Left lung (tissue), 10 donors: ENCODE measurements around the gene C22orf23. TPM values are rescaled to one million over a fixed set of nuclear protein-coding genes. Genes with fewer than 3 reads are reported as not detected.

Experiments used
- ATAC-seq: fragments of 200-7000 bp; cut with Tn5 transposase; one replicate; pipeline ENCODE4 v1.9.1; 2020; ENCODE audit warnings: moderate library complexity
- DNase-seq, 4 donors: peaks; one replicate each; pipeline ENCODE4 v3.0.0-alpha.2; 2013 to 2020
- H3K27ac ChIP-seq, 2 donors: fragments of 200-600 bp; sonication (generic) in 1 of 2; one replicate each; pipeline versions ENCODE4 v1.5.0 to v1.8.0; 2020 to 2021
- H3K27me3 ChIP-seq, 2 donors: fragments of 200-600 bp; sonication (generic) in 1 of 2; one replicate each; pipeline versions ENCODE4 v1.5.0 to v1.8.0; 2020 to 2021
- H3K36me3 ChIP-seq, 2 donors: fragments of 200-600 bp; sonication (generic) in 1 of 2; one replicate each; pipeline versions ENCODE4 v1.5.0 to v1.8.0; 2020 to 2021
- H3K4me1 ChIP-seq, 2 donors: fragments of 200-600 bp; one replicate each; pipeline ENCODE4 v1.8.0; 2021
- H3K4me3 ChIP-seq, 2 donors: fragments of 200-600 bp; sonication (generic) in 1 of 2; one replicate each; pipeline versions ENCODE4 v1.5.0 to v1.8.0; 2020 to 2021; ENCODE audit warnings: mild to moderate bottlenecking in 1 of 2
- H3K9me3 ChIP-seq, 2 donors: fragments of 200-600 bp; sonication (generic) in 1 of 2; one replicate each; pipeline versions ENCODE4 v1.5.0 to v1.8.0; 2020 to 2021
- intact Hi-C, 2 donors: fragments of 100-400 bp; cut with DNase I; formaldehyde crosslinking; loops; one replicate each; pipeline versions ENCODE4 v1.11.2 to v1.14.2; 2022
- polyA plus RNA-seq, 6 donors: library from polyadenylated mRNA; unstranded; fragments of 120-200 nt; gene quantifications; one replicate each; pipeline ENCODE4 v1.2.1, GENCODE V29; 2013; ENCODE audit not compliant: insufficient read length in 6 of 6
- total RNA-seq, 2 donors: library from RNA; stranded (reverse); fragmentation: NEBNext Ultra II Directional; extraction: Animal tissue kit (Norgen Biotek cat#: 25700); gene quantifications; one replicate each; pipeline ENCODE4 v1.2.1, GENCODE V29; 2021
- TF ChIP-seq, protein P1 (sequence below), 2 donors: fragments of 200-600 bp; sonication (generic) in 1 of 2; IDR thresholded peaks; one replicate each; pipeline versions ENCODE4 v1.5.0 to v1.8.0; 2021; ENCODE audit warnings: antibody characterized with exemption in 2 of 2
- donor health status: DM: no; HTN: yes; CAD: no.
- donor health status: DM: no; HTN: no; CAD: no.

The C22orf23 gene
- total and polyA plus RNA-seq, 8 donors = 0.26 to 7.2 (median 4.2) TPM

DNA sequence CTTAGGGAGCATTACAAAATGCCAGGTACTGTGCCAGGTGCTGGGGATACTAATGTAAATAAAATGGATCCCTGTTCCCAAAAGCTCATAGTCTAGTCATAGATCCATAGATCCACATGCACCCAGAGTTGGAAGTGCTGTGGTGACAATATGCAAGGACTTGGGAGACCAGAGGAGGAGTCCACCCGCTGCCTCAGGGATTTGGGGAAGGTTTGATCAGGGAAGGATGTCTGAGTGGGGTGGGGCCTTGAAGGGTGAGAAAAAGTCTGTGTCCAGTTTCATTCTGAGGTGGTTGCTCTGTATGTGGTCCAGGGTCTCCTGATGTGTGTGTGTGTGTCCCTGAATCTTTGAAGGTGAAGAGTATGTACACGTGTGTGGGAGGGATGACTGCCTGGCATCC, 21.8 kb upstream of the C22orf23 start:
- Histone ChIP-seq H3K27ac (no peak overlapping the region), H3K4me3 (no peak overlapping the region), H3K4me1 (no peaks in the 10 kb centered on the region), H3K36me3 (no peaks in the 10 kb centered on the region), H3K9me3 (no peaks in the 10 kb centered on the region), H3K27me3 (no peaks in the 10 kb centered on the region)
- TF ChIP-seq, protein P1, sequence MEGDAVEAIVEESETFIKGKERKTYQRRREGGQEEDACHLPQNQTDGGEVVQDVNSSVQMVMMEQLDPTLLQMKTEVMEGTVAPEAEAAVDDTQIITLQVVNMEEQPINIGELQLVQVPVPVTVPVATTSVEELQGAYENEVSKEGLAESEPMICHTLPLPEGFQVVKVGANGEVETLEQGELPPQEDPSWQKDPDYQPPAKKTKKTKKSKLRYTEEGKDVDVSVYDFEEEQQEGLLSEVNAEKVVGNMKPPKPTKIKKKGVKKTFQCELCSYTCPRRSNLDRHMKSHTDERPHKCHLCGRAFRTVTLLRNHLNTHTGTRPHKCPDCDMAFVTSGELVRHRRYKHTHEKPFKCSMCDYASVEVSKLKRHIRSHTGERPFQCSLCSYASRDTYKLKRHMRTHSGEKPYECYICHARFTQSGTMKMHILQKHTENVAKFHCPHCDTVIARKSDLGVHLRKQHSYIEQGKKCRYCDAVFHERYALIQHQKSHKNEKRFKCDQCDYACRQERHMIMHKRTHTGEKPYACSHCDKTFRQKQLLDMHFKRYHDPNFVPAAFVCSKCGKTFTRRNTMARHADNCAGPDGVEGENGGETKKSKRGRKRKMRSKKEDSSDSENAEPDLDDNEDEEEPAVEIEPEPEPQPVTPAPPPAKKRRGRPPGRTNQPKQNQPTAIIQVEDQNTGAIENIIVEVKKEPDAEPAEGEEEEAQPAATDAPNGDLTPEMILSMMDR (IDR thresholded peaks at IDR 0.05) = no peak
- no peak for ATAC-seq
- DNase-seq = no peak
- intact Hi-C loops = no loop called here

DNA sequence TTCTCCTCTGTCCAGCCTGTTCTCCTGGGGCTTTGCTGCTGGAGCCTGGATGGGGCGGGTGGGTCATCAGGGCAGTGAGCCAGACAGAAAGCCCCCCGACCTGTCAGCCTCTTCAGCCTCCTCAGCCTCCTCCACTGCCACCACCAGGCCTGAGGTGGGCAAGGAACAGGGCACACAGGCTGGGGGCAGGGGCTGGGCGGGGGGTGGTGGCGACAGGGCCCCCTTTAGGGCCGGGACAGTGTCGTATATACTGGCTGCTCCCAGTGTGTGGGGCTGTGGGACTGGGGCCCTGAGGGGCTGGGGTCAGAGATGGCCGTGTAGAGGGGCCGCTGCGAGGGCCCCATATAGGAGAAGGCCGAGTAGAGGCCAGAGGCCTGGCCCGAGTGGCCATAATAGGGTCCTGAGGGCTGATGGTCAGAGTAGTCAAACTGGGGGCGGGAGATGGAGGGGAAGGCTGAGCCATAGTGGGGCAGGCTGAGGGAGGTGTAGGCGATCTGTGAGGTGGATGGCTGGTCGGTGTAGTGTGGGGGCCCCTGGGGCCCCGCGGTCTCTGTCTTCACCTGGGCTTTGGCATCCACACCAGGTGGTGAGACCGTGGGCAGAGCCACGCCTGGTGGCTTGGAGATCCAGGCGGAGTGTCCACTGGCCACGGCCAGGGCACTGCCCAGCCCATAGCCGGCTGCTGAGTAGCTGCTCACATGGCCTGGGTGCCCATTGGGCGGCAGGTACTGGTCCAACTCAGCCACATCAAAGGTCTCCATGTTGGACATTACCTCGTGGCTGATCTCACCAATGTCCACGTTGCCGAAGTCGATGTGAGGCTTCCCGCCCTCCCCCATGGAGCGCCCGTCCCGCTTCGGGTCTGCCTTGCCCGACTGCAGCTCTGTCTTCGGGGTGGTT, 20.1 kb upstream of the C22orf23 start:
- H3K36me3 ChIP-seq = peaks cover 0 to 6% of the 10 kb centered on the region in 2 donors
- intact Hi-C loops = no loop called here
- no peaks in the 10 kb centered on the region for H3K27me3 ChIP-seq
- H3K9me3 ChIP-seq = no peaks in the 10 kb centered on the region
- no peak overlapping the region for H3K4me3 ChIP-seq
- TF ChIP-seq, protein P1 (IDR thresholded peaks at IDR 0.05) = no peak
- ATAC-seq (no peak), DNase-seq (peak in 1 of 4 donors; percentile 56)
- no peaks in the 10 kb centered on the region for H3K4me1 ChIP-seq
- H3K27ac ChIP-seq = no peak overlapping the region

DNA sequence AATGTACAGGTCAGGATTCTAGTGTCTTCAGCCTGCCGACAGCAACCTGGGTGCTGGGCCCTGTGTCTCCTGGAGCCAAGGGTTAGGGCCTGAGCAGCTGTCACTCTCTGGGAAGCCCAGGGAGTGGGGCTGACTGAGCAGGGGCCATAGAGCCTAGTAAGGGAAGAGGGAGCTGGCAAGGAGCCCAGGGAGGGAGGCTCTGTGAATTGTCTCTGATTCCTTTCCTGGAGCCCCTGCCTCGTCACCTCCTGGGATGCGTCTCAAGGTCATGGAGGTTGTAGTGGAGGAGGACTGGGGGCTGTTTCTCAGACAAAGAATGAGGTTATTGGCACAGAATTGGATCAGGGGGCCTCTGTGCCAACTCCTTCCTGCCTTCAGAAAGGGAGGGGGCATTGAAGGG, 19.1 kb upstream of the C22orf23 start:
- Histone ChIP-seq H3K4me1 (no peaks in the 10 kb centered on the region), H3K36me3 (peaks cover 0 to 16% of the 10 kb centered on the region in 2 donors), H3K27me3 (no peaks in the 10 kb centered on the region), H3K4me3 (no peak overlapping the region), H3K27ac (no peak overlapping the region), H3K9me3 (no peaks in the 10 kb centered on the region)
- TF ChIP-seq, protein P1 (IDR thresholded peaks at IDR 0.05) = no peak
- ATAC-seq (no peak), DNase-seq (peak in 1 of 4 donors; percentile 41)
- intact Hi-C loops = no loop called here

DNA sequence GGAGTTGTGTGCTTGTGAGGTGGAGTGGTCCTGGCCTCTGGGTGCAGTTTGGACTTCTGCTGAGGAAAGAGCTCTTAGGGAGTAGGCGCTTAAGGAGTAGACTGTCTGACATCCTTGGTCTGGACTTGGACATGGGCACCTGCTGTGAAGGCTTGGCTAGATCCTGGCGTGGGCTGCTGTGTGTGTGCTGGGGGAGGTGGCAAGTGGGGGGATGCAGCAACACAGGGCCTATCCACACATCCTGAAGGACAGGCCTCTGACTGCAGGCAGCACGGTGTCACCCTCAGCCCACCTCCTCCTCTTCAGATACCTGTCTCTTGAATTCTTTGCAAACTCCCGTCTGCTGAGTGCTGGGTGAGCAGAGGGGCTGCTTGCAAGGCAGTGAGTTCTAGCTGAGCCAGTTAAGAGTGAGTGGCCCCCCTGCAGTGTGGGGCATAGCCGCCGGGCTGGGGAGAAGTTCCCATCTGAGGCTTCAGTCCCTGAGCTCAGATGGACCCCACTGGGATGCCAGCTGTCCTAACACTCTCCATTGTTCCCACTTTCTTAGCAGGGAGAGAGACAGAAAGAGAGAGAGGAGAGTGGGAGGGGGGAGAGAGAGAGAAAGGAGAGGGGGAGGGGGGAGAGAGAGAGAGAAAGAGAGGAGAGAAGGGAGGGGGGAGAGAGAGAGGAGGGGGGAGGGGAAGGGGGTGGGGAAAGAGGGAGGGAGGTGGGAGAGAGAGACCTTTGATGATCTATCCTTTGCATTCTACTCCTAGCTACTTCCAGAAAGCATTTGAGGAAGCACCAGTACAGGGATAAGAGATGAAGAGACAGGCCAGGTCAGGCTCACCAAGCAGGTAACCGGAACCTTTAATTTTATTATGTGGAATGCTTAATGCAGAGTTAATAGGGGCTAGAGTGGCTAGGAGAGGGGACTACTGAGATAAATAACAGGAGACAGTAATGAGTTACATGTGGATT, 18.4 kb upstream of the C22orf23 start:
- ATAC-seq (no peak), DNase-seq (no peak)
- Histone ChIP-seq H3K36me3 (peaks cover 0 to 24% of the 10 kb centered on the region in 2 donors), H3K4me1 (no peaks in the 10 kb centered on the region), H3K9me3 (no peaks in the 10 kb centered on the region), H3K27ac (no peak overlapping the region), H3K4me3 (no peak overlapping the region), H3K27me3 (no peaks in the 10 kb centered on the region)
- TF ChIP-seq, protein P1 (IDR thresholded peaks at IDR 0.05) = no peak
- intact Hi-C loops = no loop called here

DNA sequence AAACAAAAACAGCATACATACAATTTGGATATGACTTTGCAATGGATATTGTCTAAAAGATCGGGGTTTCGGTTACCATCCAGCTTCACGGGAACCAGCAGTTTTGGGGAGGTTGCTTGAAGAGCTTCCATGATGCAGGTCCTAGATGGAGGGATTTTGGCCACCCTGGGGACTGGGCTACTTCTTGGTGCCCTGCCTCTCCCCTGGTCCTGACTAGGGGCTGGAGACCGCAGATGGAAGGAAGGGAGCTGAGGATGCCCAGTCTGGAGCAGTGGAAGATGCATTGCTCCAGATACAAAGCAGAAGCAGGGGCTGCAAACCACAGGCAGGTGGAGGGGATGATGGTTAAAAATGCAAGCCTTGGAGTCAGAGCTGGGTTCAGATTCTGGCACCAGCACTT, 17.5 kb upstream of the C22orf23 start:
- H3K9me3 ChIP-seq = no peaks in the 10 kb centered on the region
- ATAC-seq = no peak
- no peaks in the 10 kb centered on the region for H3K4me1 ChIP-seq
- TF ChIP-seq, protein P1 (IDR thresholded peaks at IDR 0.05) = no peak
- H3K27me3 ChIP-seq = no peaks in the 10 kb centered on the region
- intact Hi-C loops = no loop called here
- peaks cover 0 to 33% of the 10 kb centered on the region in 2 donors for H3K36me3 ChIP-seq
- DNase-seq = no peak
- H3K4me3 ChIP-seq = no peak overlapping the region
- H3K27ac ChIP-seq = no peak overlapping the region
